HEK293T (cell line): ENCODE measurements around the gene ENG.

ENCODE experiments used
- FOXM1 ChIP-seq: fragments of 450-650 bp; IDR thresholded peaks from 2 replicates; pipeline ENCODE4 v1.6.1; 2017; ENCODE audit warnings: mild to moderate bottlenecking, borderline replicate concordance
- SP1 ChIP-seq: fragments of 450-650 bp; IDR thresholded peaks from 2 replicates; pipeline ENCODE4 v1.6.1; 2017
- TARDBP ChIP-seq: fragments of 450-650 bp; IDR thresholded peaks from 2 replicates; pipeline ENCODE4 v1.6.1; 2016

DNA sequence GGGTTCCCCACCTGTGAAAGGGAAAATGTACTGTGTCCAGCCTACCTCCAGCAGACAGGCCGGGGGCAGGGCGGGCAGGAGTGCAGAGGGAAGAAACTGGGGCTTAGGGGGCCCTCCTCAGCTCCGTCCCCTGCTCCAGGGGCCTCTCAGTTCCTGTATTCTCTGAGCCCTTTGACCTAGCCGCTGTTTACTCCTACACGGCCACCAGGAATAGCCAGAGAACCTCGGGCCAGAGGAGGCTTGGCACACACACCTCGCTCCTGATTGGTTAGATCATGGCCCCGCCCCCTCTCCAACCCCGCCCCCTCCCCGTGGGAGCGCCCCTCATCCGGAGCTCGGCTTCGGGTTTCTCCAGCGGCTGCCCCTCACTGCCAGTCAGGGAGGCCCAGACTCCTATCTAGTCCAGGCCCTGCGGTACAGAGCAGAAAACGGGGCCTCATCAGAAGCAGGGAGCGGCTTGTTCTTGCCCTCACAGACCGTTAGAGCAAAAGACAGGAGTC is 42.8 kb upstream of the ENG start:
- TF ChIP-seq FOXM1 (no peak), SP1 (no peak), TARDBP (no peak)
